BLaER1 treated with 17β-estradiol and CSF1 and Interleukin-3, amounts not matched to agents 10 nM and 100 nM (cell line): ENCODE results near the gene STXBP2.

ENCODE experiments used
- H3K27ac ChIP-seq, 11 experiments: shearing (Covaris generic); formaldehyde crosslinking; 2 replicates each; pipeline ENCODE4 v1.8.1; 2022
- H3K27me3 ChIP-seq, 11 experiments: shearing (Covaris generic); formaldehyde crosslinking; 2 replicates each; pipeline ENCODE4 v1.8.1; 2022
- H3K36me3 ChIP-seq, 11 experiments: shearing (Covaris generic); formaldehyde crosslinking; 2 replicates each; pipeline ENCODE4 v1.8.1; 2022
- H3K4me1 ChIP-seq, 10 experiments: shearing (Covaris generic); formaldehyde crosslinking; 2 replicates each; pipeline ENCODE4 v1.8.1; 2022
- H3K4me2 ChIP-seq, 11 experiments: shearing (Covaris generic); formaldehyde crosslinking; 2 replicates each; pipeline ENCODE4 v1.8.1; 2022
- H3K4me3 ChIP-seq, 10 experiments: shearing (Covaris generic); formaldehyde crosslinking; 2 replicates each; pipeline ENCODE4 v1.8.1; 2022
- H3K9ac ChIP-seq, 11 experiments: shearing (Covaris generic); formaldehyde crosslinking; 2 replicates each; pipeline ENCODE4 v1.8.1; 2022
- H3K9me3 ChIP-seq, 11 experiments: shearing (Covaris generic); formaldehyde crosslinking; replicated peaks in 1 of 11; 2 replicates each; pipeline ENCODE4 v1.8.1; 2022
- H4K20me1 ChIP-seq, 11 experiments: shearing (Covaris generic); formaldehyde crosslinking; 2 replicates each; pipeline ENCODE4 v1.8.1; 2022
- Cebpa-rat ChIP-seq, 11 experiments: shearing (Covaris generic); IDR thresholded peaks; 2 replicates each; pipeline ENCODE4 v1.8.1; 2022

Gene STXBP2

DNA sequence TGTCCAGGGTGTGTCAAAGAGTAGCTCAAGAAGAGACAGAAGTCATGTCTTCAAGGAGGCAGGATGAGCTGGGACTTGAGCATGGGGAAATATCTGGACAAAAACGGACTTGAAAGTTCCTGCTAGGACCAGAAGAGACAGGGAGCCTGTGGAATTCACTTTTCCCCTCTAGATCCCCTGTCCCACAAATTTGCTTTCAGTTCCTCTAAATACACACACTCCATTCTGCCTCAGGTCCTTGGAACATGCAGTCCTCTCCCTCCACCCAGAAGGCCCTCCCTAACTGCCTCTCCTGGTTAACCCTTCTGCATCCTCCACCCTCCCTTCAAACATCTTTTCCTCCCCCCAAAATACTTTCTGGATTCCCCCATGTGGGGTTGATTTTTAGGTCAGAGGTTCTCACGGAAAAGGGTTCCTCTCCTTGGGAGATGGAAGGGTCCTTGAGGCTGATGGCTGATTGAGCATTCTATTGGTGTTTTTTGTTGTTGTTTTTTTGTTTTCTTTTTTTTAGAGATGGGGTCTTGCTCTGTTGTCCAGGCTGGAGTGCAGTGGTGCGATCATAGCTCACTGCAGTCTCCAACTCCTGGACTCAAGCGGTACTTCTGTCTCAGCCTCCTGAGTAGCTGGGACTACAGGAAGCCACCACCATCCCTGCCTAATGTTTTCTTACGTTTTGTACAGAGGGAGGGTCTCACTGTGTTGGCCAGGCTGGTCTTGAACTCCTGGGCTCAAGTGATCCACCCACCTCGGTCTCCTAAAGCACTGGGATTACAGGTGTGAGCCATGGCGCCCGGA lies 25.0 kb downstream of the STXBP2 start:
- Histone ChIP-seq H3K9me3 (no peaks in the 10 kb centered on the region), H3K4me1 (peaks cover 25 to 54% (median 38%) of the 10 kb centered on the region in 10 experiments), H3K27me3 (no peaks in the 10 kb centered on the region), H3K9ac (no peak overlapping the region), H4K20me1 (no peaks in the 10 kb centered on the region), H3K27ac (no peak overlapping the region), H3K4me2 (peak overlapping the region in 6 of 11 experiments; percentile 2 to 37 (median 24); a peak in 7 of 22 replicates), H3K36me3 (no peaks in the 10 kb centered on the region), H3K4me3 (no peak overlapping the region)
- no peak for TF ChIP-seq Cebpa-rat (IDR thresholded peaks at IDR 0.05)

DNA sequence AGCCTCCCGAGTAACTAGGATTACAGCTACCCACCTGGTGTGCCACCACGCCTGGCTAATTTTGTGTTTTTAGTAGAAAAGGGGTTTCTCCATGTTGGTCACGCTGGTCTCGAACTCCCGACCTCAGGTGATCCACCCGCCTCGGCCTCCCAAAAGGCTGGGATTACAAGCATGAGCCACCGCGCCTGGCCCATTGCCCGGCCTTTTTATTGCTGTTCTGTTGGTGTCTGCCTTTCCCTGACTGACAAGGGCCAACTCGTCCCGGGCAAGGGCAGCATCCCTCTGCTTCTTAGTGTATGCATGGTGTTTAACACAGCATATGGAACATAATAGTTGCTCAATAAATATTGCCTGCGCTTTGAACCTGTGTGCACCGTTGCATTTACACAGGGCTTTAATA lies 25.7 kb downstream of the STXBP2 start:
- Histone ChIP-seq H3K4me2 (no peak overlapping the region), H3K9me3 (no peaks in the 10 kb centered on the region), H3K27me3 (no peaks in the 10 kb centered on the region), H4K20me1 (no peaks in the 10 kb centered on the region), H3K4me3 (no peak overlapping the region), H3K9ac (no peak overlapping the region), H3K27ac (no peak overlapping the region), H3K4me1 (peaks cover 18 to 53% (median 31%) of the 10 kb centered on the region in 10 experiments), H3K36me3 (no peaks in the 10 kb centered on the region)
- TF ChIP-seq Cebpa-rat (IDR thresholded peaks at IDR 0.05), result no peak

DNA sequence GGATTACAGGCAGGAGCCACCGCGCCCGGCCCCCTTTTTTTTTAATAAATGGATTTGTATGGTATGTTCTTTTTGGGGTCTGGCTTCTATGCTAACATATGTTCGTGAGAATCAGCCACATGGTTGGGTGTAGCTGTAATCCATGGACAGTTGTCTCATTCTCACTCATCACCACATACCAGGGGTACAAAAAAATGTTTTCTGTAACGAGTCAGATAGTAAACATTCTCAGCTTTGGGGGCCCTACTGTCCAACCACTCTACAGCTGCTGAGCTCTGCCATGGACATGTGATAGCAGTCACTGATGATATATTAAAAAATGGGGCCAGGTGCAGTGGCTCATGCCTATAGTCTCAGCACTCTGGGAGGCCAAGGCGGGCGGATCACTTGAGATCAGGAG lies 26.8 kb downstream of the STXBP2 start:
- H3K4me1 ChIP-seq, result peaks cover 17 to 53% (median 30%) of the 10 kb centered on the region in 10 experiments
- no peak for TF ChIP-seq Cebpa-rat (IDR thresholded peaks at IDR 0.05)
- H3K36me3 ChIP-seq, result no peaks in the 10 kb centered on the region
- no peak overlapping the region for H3K4me3 ChIP-seq
- no peak overlapping the region for H3K4me2 ChIP-seq
- H3K9ac ChIP-seq, result no peak overlapping the region
- no peaks in the 10 kb centered on the region for H3K9me3 ChIP-seq
- H3K27ac ChIP-seq, result no peak overlapping the region
- H3K27me3 ChIP-seq, result no peaks in the 10 kb centered on the region
- H4K20me1 ChIP-seq, result no peaks in the 10 kb centered on the region

DNA sequence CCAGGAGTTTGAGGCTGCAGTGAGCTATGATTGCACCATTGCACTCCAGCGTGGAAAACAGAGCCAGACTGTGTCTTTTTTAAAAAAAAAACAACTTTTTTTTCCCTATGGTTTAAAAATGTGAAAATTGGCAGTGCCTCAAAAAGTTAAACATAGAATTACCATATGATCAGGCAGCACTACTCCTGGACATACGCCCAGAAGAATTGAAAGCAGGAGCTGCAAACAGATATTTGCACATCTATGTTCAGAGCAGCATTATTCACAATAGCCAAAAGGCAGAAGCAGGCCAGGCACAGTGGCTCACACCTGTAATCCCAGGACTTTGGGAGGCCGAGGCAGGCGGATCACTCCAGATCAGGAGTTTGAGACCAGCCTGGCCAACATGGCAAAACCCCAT lies 28.2 kb downstream of the STXBP2 start:
- peak overlapping the region in 1 of 11 experiments; percentile 3; a peak in 1 of 22 replicates for H3K9ac ChIP-seq
- peak overlapping the region in 3 of 11 experiments; percentile 6 to 31 (median 16); a peak in 2 of 22 replicates for H3K4me2 ChIP-seq
- no peak for TF ChIP-seq Cebpa-rat (IDR thresholded peaks at IDR 0.05)
- peaks cover 27 to 60% (median 37%) of the 10 kb centered on the region in 10 experiments for H3K4me1 ChIP-seq
- no peaks in the 10 kb centered on the region for H3K36me3 ChIP-seq
- peak overlapping the region in 1 of 11 experiments; percentile 13; a peak in 1 of 22 replicates for H3K27ac ChIP-seq
- no peaks in the 10 kb centered on the region for H3K27me3 ChIP-seq
- H4K20me1 ChIP-seq, result no peaks in the 10 kb centered on the region
- H3K4me3 ChIP-seq, result no peak overlapping the region
- no peaks in the 10 kb centered on the region for H3K9me3 ChIP-seq

DNA sequence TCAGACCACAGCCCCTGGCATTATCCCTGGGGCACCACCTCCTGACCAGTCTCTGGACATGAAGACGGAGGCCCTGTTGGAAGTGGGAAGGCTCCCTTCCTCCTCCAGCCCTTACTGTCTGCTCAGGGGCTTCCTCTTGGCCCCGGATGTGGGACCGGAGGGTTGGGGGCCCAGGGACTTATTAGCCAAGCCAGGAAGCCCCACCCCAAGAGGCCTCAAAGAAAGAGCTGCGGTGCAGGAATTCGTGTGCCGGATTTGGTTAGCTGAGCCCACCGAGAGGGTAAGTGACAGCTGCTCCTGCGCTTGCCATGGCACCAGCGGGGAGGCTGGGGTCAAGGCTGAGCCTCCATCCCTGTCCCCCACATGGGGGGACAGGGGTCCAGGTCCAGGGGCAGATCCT lies 31.9 kb downstream of the STXBP2 start, which contains the start of gene RETN:
Gene RETN, plus strand, starts transcription at position 208 of the 400 bp plus-strand sequence. CDS start 278 bp downstream, outside the sequence.
- H3K9ac ChIP-seq, result peak within 1 kb of the TSS; percentile 48 to 86 (median 76); a peak in 21 of 22 replicates
- no peaks in the 10 kb centered on the region for H3K36me3 ChIP-seq
- H3K9me3 ChIP-seq, result peaks cover 0 to 10% (median 3%) of the 10 kb centered on the region in 11 experiments; a peak in 19 of 22 replicates
- H3K27ac ChIP-seq, result peak within 1 kb of the TSS in 10 of 11 experiments; percentile 54 to 92 (median 88); a peak in 20 of 22 replicates
- TF ChIP-seq Cebpa-rat (IDR thresholded peaks at IDR 0.05), result peak in 1 of 11 experiments; percentile 7; a peak in 1 of 22 replicates
- H3K27me3 ChIP-seq, result peaks cover 0 to 4% (median 0%) of the 10 kb centered on the region in 11 experiments; a peak in 3 of 22 replicates
- H3K4me1 ChIP-seq, result peaks cover 31 to 76% (median 53%) of the 10 kb centered on the region in 10 experiments
- H3K4me2 ChIP-seq, result peak within 1 kb of the TSS; percentile 84 to 100 (median 97)
- peak within 1 kb of the TSS; percentile 7 to 74 (median 56); a peak in 18 of 20 replicates for H3K4me3 ChIP-seq
- no peaks in the 10 kb centered on the region for H4K20me1 ChIP-seq

DNA sequence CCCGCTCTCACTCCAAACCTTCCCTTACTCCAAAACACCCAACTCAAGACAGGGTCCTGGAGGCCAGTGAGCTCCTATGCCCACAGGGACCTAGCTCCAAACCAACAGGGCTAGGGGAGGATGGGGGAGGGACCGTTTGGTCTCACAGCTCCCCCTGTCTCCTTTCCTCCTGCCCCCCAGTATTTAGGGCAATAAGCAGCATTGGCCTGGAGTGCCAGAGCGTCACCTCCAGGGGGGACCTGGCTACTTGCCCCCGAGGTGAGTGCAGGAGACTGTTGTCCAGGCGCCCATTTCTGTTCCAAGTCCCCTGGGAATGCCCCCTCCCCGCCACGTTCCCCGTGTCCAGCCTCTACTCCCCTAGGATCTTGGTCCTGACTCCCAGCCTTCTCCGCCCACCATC lies 32.7 kb downstream of the STXBP2 start:
- peaks cover 39 to 84% (median 60%) of the 10 kb centered on the region in 10 experiments for H3K4me1 ChIP-seq
- peaks cover 0 to 4% (median 0%) of the 10 kb centered on the region in 11 experiments; a peak in 3 of 22 replicates for H3K27me3 ChIP-seq
- H3K36me3 ChIP-seq, result no peaks in the 10 kb centered on the region
- H3K9ac ChIP-seq, result peak overlapping the region in 10 of 11 experiments; percentile 63 to 86 (median 77); a peak in 20 of 22 replicates
- no peak for TF ChIP-seq Cebpa-rat (IDR thresholded peaks at IDR 0.05)
- peak overlapping the region in 10 of 11 experiments; percentile 54 to 92 (median 88); a peak in 19 of 22 replicates for H3K27ac ChIP-seq
- H3K4me2 ChIP-seq, result peak overlapping the region; percentile 84 to 100 (median 97)
- no peaks in the 10 kb centered on the region for H4K20me1 ChIP-seq
- H3K4me3 ChIP-seq, result peak overlapping the region in 9 of 10 experiments; percentile 30 to 74 (median 56); a peak in 16 of 20 replicates
- H3K9me3 ChIP-seq, result peaks cover 0 to 18% (median 10%) of the 10 kb centered on the region in 11 experiments; a peak in 20 of 22 replicates

DNA sequence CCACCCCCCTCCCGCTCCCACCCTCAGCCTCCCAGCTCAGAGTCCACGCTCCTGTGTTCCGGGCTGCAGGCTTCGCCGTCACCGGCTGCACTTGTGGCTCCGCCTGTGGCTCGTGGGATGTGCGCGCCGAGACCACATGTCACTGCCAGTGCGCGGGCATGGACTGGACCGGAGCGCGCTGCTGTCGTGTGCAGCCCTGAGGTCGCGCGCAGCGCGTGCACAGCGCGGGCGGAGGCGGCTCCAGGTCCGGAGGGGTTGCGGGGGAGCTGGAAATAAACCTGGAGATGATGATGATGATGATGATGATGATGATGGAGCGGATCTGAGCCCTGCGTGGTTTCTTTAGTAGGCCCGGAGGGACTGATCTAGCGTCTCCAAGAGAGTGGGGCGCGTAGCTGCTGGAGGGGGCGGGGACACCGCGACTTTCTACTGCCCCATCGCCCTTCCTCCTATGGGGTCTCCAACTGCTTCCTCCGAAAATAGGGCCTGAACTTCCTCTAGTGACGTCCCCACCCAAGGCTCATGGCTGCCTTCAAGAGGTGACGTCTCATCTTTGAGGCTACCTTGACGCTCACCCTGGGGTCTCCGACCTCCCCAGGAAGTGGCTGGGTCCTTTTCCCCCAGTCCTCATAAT lies 33.4 kb downstream of the STXBP2 start:
- H3K27ac ChIP-seq, result peak overlapping the region in 10 of 11 experiments; percentile 44 to 92 (median 86); a peak in 20 of 22 replicates
- H3K9me3 ChIP-seq, result peaks cover 0 to 24% (median 13%) of the 10 kb centered on the region in 11 experiments; a peak in 20 of 22 replicates
- no peaks in the 10 kb centered on the region for H3K36me3 ChIP-seq
- H3K9ac ChIP-seq, result peak overlapping the region; percentile 31 to 82 (median 68); a peak in 18 of 22 replicates
- no peak for TF ChIP-seq Cebpa-rat (IDR thresholded peaks at IDR 0.05)
- H4K20me1 ChIP-seq, result no peaks in the 10 kb centered on the region
- peak overlapping the region; percentile 15 to 74 (median 52); a peak in 19 of 20 replicates for H3K4me3 ChIP-seq
- peak overlapping the region; percentile 84 to 100 (median 96) for H3K4me2 ChIP-seq
- peaks cover 46 to 89% (median 65%) of the 10 kb centered on the region in 10 experiments for H3K4me1 ChIP-seq
- H3K27me3 ChIP-seq, result peaks cover 0 to 4% (median 0%) of the 10 kb centered on the region in 11 experiments; a peak in 3 of 22 replicates

DNA sequence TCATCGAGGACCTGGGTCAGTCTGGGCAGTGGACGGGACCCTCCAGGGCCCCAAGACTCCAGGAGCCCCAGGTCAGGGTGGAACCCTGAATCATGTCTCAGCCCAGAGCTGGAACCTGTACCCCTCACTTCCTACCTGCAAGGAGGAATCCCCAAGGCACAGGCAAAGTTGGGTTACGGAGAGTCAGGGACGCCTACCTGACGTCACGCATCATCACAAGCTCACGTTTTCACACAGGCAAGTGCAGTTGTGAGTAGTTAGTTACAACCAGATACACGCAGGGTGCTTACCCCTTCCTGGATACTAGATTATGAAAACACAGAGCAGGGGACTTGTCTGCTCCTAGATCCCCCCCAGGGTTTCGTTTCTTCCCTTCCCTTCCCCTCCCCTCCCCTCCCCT lies 33.9 kb downstream of the STXBP2 start:
- peak overlapping the region; percentile 84 to 100 (median 96) for H3K4me2 ChIP-seq
- peak overlapping the region in 10 of 11 experiments; percentile 52 to 82 (median 68); a peak in 17 of 22 replicates for H3K9ac ChIP-seq
- peaks cover 0 to 29% (median 17%) of the 10 kb centered on the region in 11 experiments; a peak in 20 of 22 replicates for H3K9me3 ChIP-seq
- peak overlapping the region in 9 of 10 experiments; percentile 15 to 74 (median 53); a peak in 17 of 20 replicates for H3K4me3 ChIP-seq
- TF ChIP-seq Cebpa-rat (IDR thresholded peaks at IDR 0.05), result no peak
- no peaks in the 10 kb centered on the region for H3K36me3 ChIP-seq
- H3K27me3 ChIP-seq, result peaks cover 0 to 4% (median 0%) of the 10 kb centered on the region in 11 experiments; a peak in 3 of 22 replicates
- no peaks in the 10 kb centered on the region for H4K20me1 ChIP-seq
- peaks cover 51 to 90% (median 68%) of the 10 kb centered on the region in 10 experiments for H3K4me1 ChIP-seq
- peak overlapping the region in 10 of 11 experiments; percentile 44 to 92 (median 86); a peak in 20 of 22 replicates for H3K27ac ChIP-seq
